GM21737 (cell line): ENCODE measurements around the gene ATP6V0E2.
"Not testable (repeated sequence)": the region's sequence is repeated elsewhere in the genome, so short reads cannot be mapped to it uniquely, and the experiment has no call there.

ENCODE experiments used
- ATAC-seq: cut with Tn5 transposase; IDR thresholded peaks from one replicate; pipeline ENCODE4 v1.9.1; 2021; ENCODE audit warnings: mild to moderate bottlenecking, moderate library complexity; ENCODE audit not compliant: unreplicated experiment

The ATP6V0E2 gene

GRCh38 chr7:149910219-149910618 is 36.5 kb downstream of the ATP6V0E2 start:
- ATAC-seq, result not testable (repeated sequence)

DNA sequence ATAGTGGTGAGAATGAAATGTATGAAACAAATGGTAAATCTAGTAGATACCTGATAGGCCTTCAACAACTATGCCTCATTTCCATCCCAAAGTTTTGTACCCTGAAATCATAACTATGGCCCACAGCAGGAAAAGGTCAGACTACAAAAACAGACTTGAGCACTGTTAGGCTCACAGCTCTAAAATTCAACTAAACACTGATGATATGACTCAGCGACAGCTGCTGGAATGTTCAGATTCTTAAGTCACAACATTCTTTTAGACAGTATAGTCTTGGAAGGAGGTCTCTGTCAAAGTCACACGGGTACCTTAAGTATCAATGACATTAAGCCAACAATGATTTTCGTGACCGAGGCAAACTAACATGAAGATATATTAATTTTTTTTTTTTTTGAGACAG is 38.4 kb downstream of the ATP6V0E2 start:
- not testable (repeated sequence) for ATAC-seq

DNA sequence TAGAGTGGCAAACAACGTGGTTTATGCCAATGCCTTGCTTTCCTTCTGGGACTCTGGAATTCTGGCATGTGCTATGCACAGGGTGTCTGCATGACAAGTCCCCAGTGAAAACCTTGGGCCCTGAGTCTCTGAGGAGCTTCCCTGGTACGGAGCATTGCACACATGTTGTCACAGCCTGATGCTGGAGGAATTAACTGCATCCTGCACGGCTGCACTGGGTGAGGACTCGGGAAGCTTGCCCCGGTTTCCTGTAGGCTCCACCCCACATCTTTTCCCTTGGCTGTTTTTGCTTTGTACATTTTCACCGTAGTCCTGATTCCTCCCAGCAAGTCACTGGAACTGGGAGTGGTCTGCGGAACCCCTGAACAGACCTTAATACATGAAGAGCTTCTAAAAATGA is 52.6 kb downstream of the ATP6V0E2 start:
- ATAC-seq, result not testable (repeated sequence)
